H9 (cell line): ENCODE data around the gene ZNF521. TPM values are rescaled to one million over a fixed set of nuclear protein-coding genes. Genes with fewer than 3 reads are reported as not detected.

Experiments
- DNase-seq: peaks from one replicate; pipeline ENCODE4 v3.0.0-alpha.2; 2017
- H2AFZ ChIP-seq: one replicate; pipeline ENCODE4 v1.6.1; 2013; ENCODE audit warnings: mild to moderate bottlenecking, low read length, control low read depth, moderate library complexity
- H2AK5ac ChIP-seq: 2 replicates; pipeline ENCODE4 v1.6.1; 2013; ENCODE audit warnings: low read length, control low read depth, mixed read lengths; ENCODE audit not compliant: insufficient read length
- H2BK120ac ChIP-seq: one replicate; pipeline ENCODE4 v1.6.1; 2013; ENCODE audit warnings: low read depth, mild to moderate bottlenecking, low read length, control low read depth, inconsistent platforms; ENCODE audit not compliant: poor library complexity, severe bottlenecking
- H2BK12ac ChIP-seq: 2 replicates; pipeline ENCODE4 v1.6.1; 2013; ENCODE audit warnings: low read length, control low read depth, mixed read lengths, low read depth; ENCODE audit not compliant: insufficient read length
- H2BK15ac ChIP-seq: 2 replicates; pipeline ENCODE4 v1.6.1; 2013; ENCODE audit warnings: low read depth, low read length, control low read depth
- H2BK20ac ChIP-seq: one replicate; pipeline ENCODE4 v1.6.1; 2013; ENCODE audit warnings: low read depth, mild to moderate bottlenecking, low read length, control low read depth, inconsistent platforms; ENCODE audit not compliant: poor library complexity, severe bottlenecking
- H2BK5ac ChIP-seq: 2 replicates; pipeline ENCODE4 v1.6.1; 2013; ENCODE audit warnings: low read length, control low read depth, mixed read lengths; ENCODE audit not compliant: insufficient read length
- H3K14ac ChIP-seq: 2 replicates; pipeline ENCODE4 v1.6.1; 2013; ENCODE audit warnings: low read length, control low read depth; ENCODE audit not compliant: insufficient read depth
- H3K18ac ChIP-seq: 2 replicates; pipeline ENCODE4 v1.6.1; 2013; ENCODE audit warnings: low read depth, mild to moderate bottlenecking, mixed read lengths, low read length, control low read depth; ENCODE audit not compliant: insufficient read length
- H3K23ac ChIP-seq: 2 replicates; pipeline ENCODE4 v1.6.1; 2013; ENCODE audit warnings: low read length, control low read depth, mixed read lengths, low read depth; ENCODE audit not compliant: insufficient read length
- H3K23me2 ChIP-seq: 2 replicates; pipeline ENCODE4 v1.6.1; 2013; ENCODE audit warnings: low read depth, mild to moderate bottlenecking, mixed read lengths, low read length, control low read depth; ENCODE audit not compliant: insufficient read length, poor library complexity, severe bottlenecking
- H3K27ac ChIP-seq: 2 replicates; pipeline ENCODE4 v1.5.1; 2013; ENCODE audit warnings: low read length, control low read depth, mixed read lengths, low read depth; ENCODE audit not compliant: insufficient read length
- H3K27me3 ChIP-seq: 2 replicates; pipeline ENCODE4 v1.6.1; 2013; ENCODE audit warnings: low read length, control low read depth, inconsistent platforms; ENCODE audit not compliant: insufficient read depth
- H3K4ac ChIP-seq: 2 replicates; pipeline ENCODE4 v1.6.1; 2013; ENCODE audit warnings: low read depth, mild to moderate bottlenecking, control low read depth, inconsistent platforms, low read length, moderate library complexity
- H3K4me1 ChIP-seq: 2 replicates; pipeline ENCODE4 v1.6.1; 2013; ENCODE audit warnings: low read length, control low read depth, inconsistent platforms; ENCODE audit not compliant: insufficient read depth
- H3K4me2 ChIP-seq: 2 replicates; pipeline ENCODE4 v1.6.1; 2013; ENCODE audit warnings: low read length, control low read depth, mixed read lengths; ENCODE audit not compliant: insufficient read length, insufficient read depth
- H3K56ac ChIP-seq: 2 replicates; pipeline ENCODE4 v1.6.1; 2013; ENCODE audit warnings: low read depth, mild to moderate bottlenecking, mixed read lengths, low read length, control low read depth; ENCODE audit not compliant: insufficient read length
- H3K79me1 ChIP-seq: 2 replicates; pipeline ENCODE4 v1.6.1; 2013; ENCODE audit warnings: low read depth, mild to moderate bottlenecking, moderate library complexity, low read length, control low read depth, inconsistent platforms; ENCODE audit not compliant: insufficient read depth, poor library complexity, severe bottlenecking
- H3K79me2 ChIP-seq: 2 replicates; pipeline ENCODE4 v1.6.1; 2013; ENCODE audit warnings: low read length, control low read depth, inconsistent platforms; ENCODE audit not compliant: insufficient read depth
- H3K9ac ChIP-seq: 2 replicates; pipeline ENCODE4 v1.6.1; 2013; ENCODE audit warnings: low read length, control low read depth, mixed read lengths; ENCODE audit not compliant: insufficient read length; ENCODE audit errors: extremely low read depth
- H3K9me3 ChIP-seq: one replicate; pipeline ENCODE4 v1.6.1; 2013; ENCODE audit warnings: low read depth, low read length, inconsistent platforms; ENCODE audit not compliant: control insufficient read depth
- H3T11ph ChIP-seq: one replicate; pipeline ENCODE4 v1.6.1; 2013; ENCODE audit warnings: mild to moderate bottlenecking, low read length, control low read depth, inconsistent platforms
- H4K20me1 ChIP-seq: one replicate; pipeline ENCODE4 v1.6.1; 2013; ENCODE audit not compliant: control insufficient read depth, insufficient read length, insufficient read depth
- H4K5ac ChIP-seq: 2 replicates; pipeline ENCODE4 v1.6.1; 2013; ENCODE audit warnings: low read depth, mild to moderate bottlenecking, mixed read lengths, low read length, control low read depth; ENCODE audit not compliant: insufficient read length
- H4K8ac ChIP-seq: replicated peaks from 2 replicates; pipeline ENCODE4 v1.6.1; 2013; ENCODE audit warnings: low read length, control low read depth, mixed read lengths, low read depth; ENCODE audit not compliant: insufficient read length
- H4K91ac ChIP-seq: 2 replicates; pipeline ENCODE4 v1.6.1; 2013; ENCODE audit warnings: low read depth, mild to moderate bottlenecking, moderate library complexity, mixed read lengths, low read length, control low read depth; ENCODE audit not compliant: insufficient read length
- H3K27ac Mint-ChIP-seq, 3 experiments: 2 replicates in 2 of 3; 3 replicates in 1 of 3; pipeline ENCODE4 v1.8.0; 2020 to 2021; ENCODE audit warnings: mixed read lengths in 3 of 3, mild to moderate bottlenecking in 1 of 3, moderate library complexity in 1 of 3
- H3K27me3 Mint-ChIP-seq: 2 replicates; pipeline ENCODE4 v1.8.0; 2021; ENCODE audit warnings: low read depth, mild to moderate bottlenecking, moderate library complexity, mixed read lengths
- H3K36me3 Mint-ChIP-seq, 3 experiments: 2 replicates in 2 of 3; 3 replicates in 1 of 3; pipeline ENCODE4 v1.8.0; 2020 to 2021; ENCODE audit warnings: low read depth in 3 of 3, mixed read lengths in 3 of 3; ENCODE audit not compliant: insufficient read depth in 1 of 3
- H3K4me1 Mint-ChIP-seq, 2 experiments: 2 replicates each; pipeline ENCODE4 v1.8.0; 2020; ENCODE audit warnings: mixed read lengths in 2 of 2
- H3K4me3 Mint-ChIP-seq, 2 experiments: 2 replicates in 1 of 2; 3 replicates in 1 of 2; pipeline ENCODE4 v1.8.0; 2020 to 2021; ENCODE audit warnings: mild to moderate bottlenecking in 2 of 2, mixed read lengths in 2 of 2, moderate library complexity in 1 of 2
- H3K9me3 Mint-ChIP-seq, 2 experiments: 2 replicates in 1 of 2; 3 replicates in 1 of 2; pipeline ENCODE4 v1.8.0; 2020; ENCODE audit warnings: mild to moderate bottlenecking in 2 of 2, mixed read lengths in 2 of 2, moderate library complexity in 1 of 2
- CTCF ChIP-seq: fragments of 200-600 bp; sonication (generic); conservative IDR thresholded peaks from 3 replicates; pipeline ENCODE4 v1.8.0; 2021; ENCODE audit warnings: antibody characterized with exemption, mild to moderate bottlenecking
- WGBS: extraction: QIAGEN DNeasy Blood & Tissue Kit; methylation state at CpG from one replicate; pipeline ENCODE4 v1.1.7; 2013; ENCODE audit warnings: missing lambda C conversion rate, low lambda C conversion rate, mixed read lengths; ENCODE audit not compliant: insufficient read length; ENCODE audit errors: extremely low coverage; 5-methylcytosine and 5-hydroxymethylcytosine counted together
- total RNA-seq: library from RNA; stranded (reverse); gene quantifications from 2 replicates; pipeline ENCODE4 v1.2.1, GENCODE V29; 2021

Gene ZNF521
- total RNA-seq, 1 experiment from 2014 or later, result 3.3 TPM

- no peak overlapping the region for H2BK15ac ChIP-seq
- Mint-ChIP-seq H3K4me3 (no peak overlapping the region), H3K36me3 (peaks cover 0 to 30% (median 19%) of the 10 kb centered on the region in 3 experiments; a peak in 4 of 7 replicates), H3K27ac (no peak overlapping the region), H3K4me1 (peaks cover 5 to 8% of the 10 kb centered on the region in 2 experiments), H3K9me3 (no peaks in the 10 kb centered on the region), H3K27me3 (no peaks in the 10 kb centered on the region)
- H3K4me2 ChIP-seq, result no peak overlapping the region
- H2BK120ac ChIP-seq, result no peak overlapping the region
- DNase-seq, result no peak
- H3K23ac ChIP-seq, result no peak overlapping the region
- H3K4ac ChIP-seq, result no peak overlapping the region
- H2BK20ac ChIP-seq, result no peak overlapping the region
- no peak overlapping the region for H2BK12ac ChIP-seq
- H3K23me2 ChIP-seq, result no peaks in the 10 kb centered on the region
- H3K9me3 ChIP-seq, result no peaks in the 10 kb centered on the region
- H3K4me1 ChIP-seq, result no peaks in the 10 kb centered on the region
- no peaks in the 10 kb centered on the region for H3K79me1 ChIP-seq
- no peak overlapping the region for H2AK5ac ChIP-seq
- no peak overlapping the region for H3K56ac ChIP-seq
- no peak overlapping the region for H4K8ac ChIP-seq
- H4K20me1 ChIP-seq, result no peaks in the 10 kb centered on the region
- H3K18ac ChIP-seq, result no peak overlapping the region
- no peak overlapping the region for H3K27ac ChIP-seq
- no peak overlapping the region for H3T11ph ChIP-seq
- WGBS, result no CpG with 5 or more reads among the region's 4 CpGs
- no peaks in the 10 kb centered on the region for H3K27me3 ChIP-seq
- TF ChIP-seq CTCF, result no peak
- no peak overlapping the region for H2AFZ ChIP-seq
- H4K91ac ChIP-seq, result no peak overlapping the region
- H3K9ac ChIP-seq, result no peak overlapping the region
- no peak overlapping the region for H4K5ac ChIP-seq
- no peak overlapping the region for H2BK5ac ChIP-seq
- no peaks in the 10 kb centered on the region for H3K79me2 ChIP-seq
- H3K14ac ChIP-seq, result no peak overlapping the region
These were observed 129.3 kb downstream of the ZNF521 start for GRCh38 chr18:25222648-25223047.
